Measurements from ENCODE around the gene CDYL2.

The CDYL2 gene

DNA sequence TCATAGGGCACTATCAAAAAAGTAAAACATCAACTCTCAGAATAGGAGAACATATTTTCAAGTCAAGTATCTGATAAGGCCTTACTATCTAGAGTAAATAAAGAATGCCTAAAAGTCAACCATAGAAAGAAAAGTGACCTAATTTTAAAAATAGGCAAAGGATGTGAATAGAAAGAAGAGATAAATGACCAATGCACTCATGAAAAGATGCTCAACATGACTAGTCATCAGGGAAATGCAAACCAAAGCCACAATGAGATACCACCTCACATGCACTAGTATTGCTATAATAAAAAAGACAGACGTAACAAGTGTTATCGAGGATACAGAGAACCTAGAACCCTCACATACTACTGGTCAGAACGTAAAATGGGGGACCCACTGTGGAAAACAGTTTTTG is 172.8 kb downstream of the CDYL2 start:
- no peak for ATAC-seq
- TF ChIP-seq ARNTL (CRISPR knock-in tag; IDR thresholded peaks at IDR 0.05; ENCODE audit: borderline replicate concordance, low read depth) (no peak), ZC3H10 (CRISPR knock-in tag; IDR thresholded peaks at IDR 0.05) (no peak)
- TF ChIP-seq, protein P1, sequence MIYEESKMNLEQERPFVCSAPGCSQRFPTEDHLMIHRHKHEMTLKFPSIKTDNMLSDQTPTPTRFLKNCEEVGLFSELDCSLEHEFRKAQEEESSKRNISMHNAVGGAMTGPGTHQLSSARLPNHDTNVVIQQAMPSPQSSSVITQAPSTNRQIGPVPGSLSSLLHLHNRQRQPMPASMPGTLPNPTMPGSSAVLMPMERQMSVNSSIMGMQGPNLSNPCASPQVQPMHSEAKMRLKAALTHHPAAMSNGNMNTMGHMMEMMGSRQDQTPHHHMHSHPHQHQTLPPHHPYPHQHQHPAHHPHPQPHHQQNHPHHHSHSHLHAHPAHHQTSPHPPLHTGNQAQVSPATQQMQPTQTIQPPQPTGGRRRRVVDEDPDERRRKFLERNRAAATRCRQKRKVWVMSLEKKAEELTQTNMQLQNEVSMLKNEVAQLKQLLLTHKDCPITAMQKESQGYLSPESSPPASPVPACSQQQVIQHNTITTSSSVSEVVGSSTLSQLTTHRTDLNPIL (CRISPR knock-in tag; IDR thresholded peaks at IDR 0.05; ENCODE audit: low read depth) = no peak

DNA sequence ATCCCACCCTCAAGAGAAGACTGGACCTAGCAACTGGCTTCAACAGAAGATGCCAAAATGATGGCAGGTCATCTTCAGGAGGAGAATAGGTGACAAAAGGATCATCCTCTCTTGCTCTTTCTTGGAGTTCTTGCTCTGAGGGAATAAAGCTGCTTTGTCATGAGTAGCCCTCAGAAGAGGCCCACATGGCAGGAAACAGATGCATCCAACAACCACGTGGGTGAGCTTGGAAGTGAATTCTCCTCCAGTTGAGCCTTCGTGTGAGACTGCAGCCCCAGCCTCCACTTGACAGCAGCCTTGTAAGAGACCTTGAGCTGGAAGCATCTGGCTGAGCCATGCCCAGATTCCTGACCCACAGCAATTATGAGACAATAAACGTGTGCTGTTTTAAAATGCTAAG is 176.1 kb downstream of the CDYL2 start:
- ATAC-seq = no peak
- TF ChIP-seq RARB (CRISPR knock-in tag; IDR thresholded peaks at IDR 0.05) = no peak
- no peak for TF ChIP-seq ESRRG (CRISPR knock-in tag; IDR thresholded peaks at IDR 0.05)
- TF ChIP-seq ZNF8 (CRISPR knock-in tag; IDR thresholded peaks at IDR 0.05) = no peak
- no peak for TF ChIP-seq CSDC2 (CRISPR knock-in tag; IDR thresholded peaks at IDR 0.05)
- TF ChIP-seq SNAI2 (CRISPR knock-in tag; IDR thresholded peaks at IDR 0.05) = no peak
- TF ChIP-seq ZFP3 (CRISPR knock-in tag; IDR thresholded peaks at IDR 0.05) = no peak
- TF ChIP-seq, protein P2, sequence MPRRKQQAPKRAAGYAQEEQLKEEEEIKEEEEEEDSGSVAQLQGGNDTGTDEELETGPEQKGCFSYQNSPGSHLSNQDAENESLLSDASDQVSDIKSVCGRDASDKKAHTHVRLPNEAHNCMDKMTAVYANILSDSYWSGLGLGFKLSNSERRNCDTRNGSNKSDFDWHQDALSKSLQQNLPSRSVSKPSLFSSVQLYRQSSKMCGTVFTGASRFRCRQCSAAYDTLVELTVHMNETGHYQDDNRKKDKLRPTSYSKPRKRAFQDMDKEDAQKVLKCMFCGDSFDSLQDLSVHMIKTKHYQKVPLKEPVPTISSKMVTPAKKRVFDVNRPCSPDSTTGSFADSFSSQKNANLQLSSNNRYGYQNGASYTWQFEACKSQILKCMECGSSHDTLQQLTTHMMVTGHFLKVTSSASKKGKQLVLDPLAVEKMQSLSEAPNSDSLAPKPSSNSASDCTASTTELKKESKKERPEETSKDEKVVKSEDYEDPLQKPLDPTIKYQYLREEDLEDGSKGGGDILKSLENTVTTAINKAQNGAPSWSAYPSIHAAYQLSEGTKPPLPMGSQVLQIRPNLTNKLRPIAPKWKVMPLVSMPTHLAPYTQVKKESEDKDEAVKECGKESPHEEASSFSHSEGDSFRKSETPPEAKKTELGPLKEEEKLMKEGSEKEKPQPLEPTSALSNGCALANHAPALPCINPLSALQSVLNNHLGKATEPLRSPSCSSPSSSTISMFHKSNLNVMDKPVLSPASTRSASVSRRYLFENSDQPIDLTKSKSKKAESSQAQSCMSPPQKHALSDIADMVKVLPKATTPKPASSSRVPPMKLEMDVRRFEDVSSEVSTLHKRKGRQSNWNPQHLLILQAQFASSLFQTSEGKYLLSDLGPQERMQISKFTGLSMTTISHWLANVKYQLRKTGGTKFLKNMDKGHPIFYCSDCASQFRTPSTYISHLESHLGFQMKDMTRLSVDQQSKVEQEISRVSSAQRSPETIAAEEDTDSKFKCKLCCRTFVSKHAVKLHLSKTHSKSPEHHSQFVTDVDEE (CRISPR knock-in tag; IDR thresholded peaks at IDR 0.05) = no peak
- TF ChIP-seq, protein P3, sequence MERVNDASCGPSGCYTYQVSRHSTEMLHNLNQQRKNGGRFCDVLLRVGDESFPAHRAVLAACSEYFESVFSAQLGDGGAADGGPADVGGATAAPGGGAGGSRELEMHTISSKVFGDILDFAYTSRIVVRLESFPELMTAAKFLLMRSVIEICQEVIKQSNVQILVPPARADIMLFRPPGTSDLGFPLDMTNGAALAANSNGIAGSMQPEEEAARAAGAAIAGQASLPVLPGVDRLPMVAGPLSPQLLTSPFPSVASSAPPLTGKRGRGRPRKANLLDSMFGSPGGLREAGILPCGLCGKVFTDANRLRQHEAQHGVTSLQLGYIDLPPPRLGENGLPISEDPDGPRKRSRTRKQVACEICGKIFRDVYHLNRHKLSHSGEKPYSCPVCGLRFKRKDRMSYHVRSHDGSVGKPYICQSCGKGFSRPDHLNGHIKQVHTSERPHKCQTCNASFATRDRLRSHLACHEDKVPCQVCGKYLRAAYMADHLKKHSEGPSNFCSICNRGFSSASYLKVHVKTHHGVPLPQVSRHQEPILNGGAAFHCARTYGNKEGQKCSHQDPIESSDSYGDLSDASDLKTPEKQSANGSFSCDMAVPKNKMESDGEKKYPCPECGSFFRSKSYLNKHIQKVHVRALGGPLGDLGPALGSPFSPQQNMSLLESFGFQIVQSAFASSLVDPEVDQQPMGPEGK (CRISPR knock-in tag; IDR thresholded peaks at IDR 0.05; ENCODE audit: borderline replicate concordance) = no peak
- no peak for TF ChIP-seq OSR1 (CRISPR knock-in tag; IDR thresholded peaks at IDR 0.05)

DNA sequence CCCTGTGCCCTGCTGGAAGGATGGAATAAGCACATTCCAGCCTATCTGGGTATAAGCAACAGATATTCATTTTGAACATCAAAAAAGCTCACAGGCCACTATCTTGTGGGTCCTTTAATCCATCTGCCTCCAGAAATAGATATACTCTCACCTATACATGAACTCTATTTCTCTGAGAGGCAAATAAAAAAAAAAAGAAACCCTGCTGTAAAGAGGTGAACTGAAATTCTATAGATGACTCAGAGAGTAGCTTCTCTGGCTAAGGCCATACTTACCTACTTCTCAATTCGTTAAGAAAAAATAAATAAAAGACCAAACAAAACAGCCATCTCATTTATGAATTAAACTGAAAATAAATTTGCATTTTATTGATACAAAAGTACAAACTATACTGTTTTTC is 177.3 kb downstream of the CDYL2 start:
- no peak for ATAC-seq
- no peak for TF ChIP-seq CSDC2 (CRISPR knock-in tag; IDR thresholded peaks at IDR 0.05)
- no peak for TF ChIP-seq BACH2 (CRISPR knock-in tag; IDR thresholded peaks at IDR 0.05; ENCODE audit: borderline replicate concordance)

DNA sequence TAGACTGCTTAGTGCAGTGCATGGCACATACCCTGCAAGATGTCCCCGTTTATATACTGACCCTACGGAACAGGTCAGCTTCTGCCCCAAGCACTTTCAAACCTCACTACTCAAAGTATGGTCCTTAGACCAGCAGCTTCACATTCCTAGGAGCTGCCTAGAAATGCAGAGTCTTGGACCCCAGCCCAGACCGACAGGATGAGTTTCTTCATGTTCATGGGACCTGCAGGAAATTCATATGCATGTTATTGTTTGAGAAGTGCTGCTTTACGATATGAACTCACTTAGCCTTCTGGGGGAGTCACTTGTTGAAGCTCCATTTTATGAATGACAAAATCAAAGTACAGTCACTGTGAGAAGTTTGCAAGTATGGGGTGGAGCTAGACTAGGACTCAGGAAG is 181.0 kb downstream of the CDYL2 start:
- ATAC-seq = no peak
- TF ChIP-seq ZNF565 (CRISPR knock-in tag; conservative IDR thresholded peaks at IDR 0.05; ENCODE audit: low read depth) (no peak), RARB (CRISPR knock-in tag; IDR thresholded peaks at IDR 0.05) (no peak), PPARA (CRISPR knock-in tag; IDR thresholded peaks at IDR 0.05; ENCODE audit: borderline replicate concordance) (no peak), ZNF8 (CRISPR knock-in tag; IDR thresholded peaks at IDR 0.05) (no peak), ESRRG (CRISPR knock-in tag; IDR thresholded peaks at IDR 0.05) (no peak), BACH2 (CRISPR knock-in tag; IDR thresholded peaks at IDR 0.05; ENCODE audit: borderline replicate concordance) (no peak), ZFP30 (CRISPR knock-in tag; IDR thresholded peaks at IDR 0.05) (no peak), SNAI2 (CRISPR knock-in tag; IDR thresholded peaks at IDR 0.05) (no peak), TCF4 (CRISPR knock-in tag; IDR thresholded peaks at IDR 0.05; ENCODE audit: borderline replicate concordance) (no peak), ZNF70 (CRISPR knock-in tag; IDR thresholded peaks at IDR 0.05) (no peak), GLIS3 (CRISPR knock-in tag; IDR thresholded peaks at IDR 0.05) (no peak)
- TF ChIP-seq, protein P4, sequence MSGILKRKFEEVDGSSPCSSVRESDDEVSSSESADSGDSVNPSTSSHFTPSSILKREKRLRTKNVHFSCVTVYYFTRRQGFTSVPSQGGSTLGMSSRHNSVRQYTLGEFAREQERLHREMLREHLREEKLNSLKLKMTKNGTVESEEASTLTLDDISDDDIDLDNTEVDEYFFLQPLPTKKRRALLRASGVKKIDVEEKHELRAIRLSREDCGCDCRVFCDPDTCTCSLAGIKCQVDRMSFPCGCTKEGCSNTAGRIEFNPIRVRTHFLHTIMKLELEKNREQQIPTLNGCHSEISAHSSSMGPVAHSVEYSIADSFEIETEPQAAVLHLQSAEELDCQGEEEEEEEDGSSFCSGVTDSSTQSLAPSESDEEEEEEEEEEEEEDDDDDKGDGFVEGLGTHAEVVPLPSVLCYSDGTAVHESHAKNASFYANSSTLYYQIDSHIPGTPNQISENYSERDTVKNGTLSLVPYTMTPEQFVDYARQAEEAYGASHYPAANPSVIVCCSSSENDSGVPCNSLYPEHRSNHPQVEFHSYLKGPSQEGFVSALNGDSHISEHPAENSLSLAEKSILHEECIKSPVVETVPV (CRISPR knock-in tag; IDR thresholded peaks at IDR 0.05) = no peak
- TF ChIP-seq, protein P5, sequence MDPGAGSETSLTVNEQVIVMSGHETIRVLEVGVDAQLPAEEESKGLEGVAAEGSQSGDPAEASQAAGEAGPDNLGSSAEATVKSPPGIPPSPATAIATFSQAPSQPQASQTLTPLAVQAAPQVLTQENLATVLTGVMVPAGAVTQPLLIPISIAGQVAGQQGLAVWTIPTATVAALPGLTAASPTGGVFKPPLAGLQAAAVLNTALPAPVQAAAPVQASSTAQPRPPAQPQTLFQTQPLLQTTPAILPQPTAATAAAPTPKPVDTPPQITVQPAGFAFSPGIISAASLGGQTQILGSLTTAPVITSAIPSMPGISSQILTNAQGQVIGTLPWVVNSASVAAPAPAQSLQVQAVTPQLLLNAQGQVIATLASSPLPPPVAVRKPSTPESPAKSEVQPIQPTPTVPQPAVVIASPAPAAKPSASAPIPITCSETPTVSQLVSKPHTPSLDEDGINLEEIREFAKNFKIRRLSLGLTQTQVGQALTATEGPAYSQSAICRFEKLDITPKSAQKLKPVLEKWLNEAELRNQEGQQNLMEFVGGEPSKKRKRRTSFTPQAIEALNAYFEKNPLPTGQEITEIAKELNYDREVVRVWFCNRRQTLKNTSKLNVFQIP (CRISPR knock-in tag; IDR thresholded peaks at IDR 0.05; ENCODE audit: borderline replicate concordance, low read depth) = no peak
- TF ChIP-seq, protein P2 (CRISPR knock-in tag; IDR thresholded peaks at IDR 0.05) = no peak
- TF ChIP-seq, protein P1 (CRISPR knock-in tag; IDR thresholded peaks at IDR 0.05; ENCODE audit: low read depth) = no peak

Measured in SK-N-SH treated with all-trans-retinoic acid at 6 μM for 48 hours (cell line).